Ramos (cell line): ENCODE results near the gene NACC1.

Source experiments
- in situ Hi-C: fragments of 300-500 bp; cut with MboI; formaldehyde crosslinking; loops from one replicate; pipeline ENCODE4 v1.14.3; 2022; ENCODE audit warnings: low sequenced_read_pairs; ENCODE audit not compliant: unreplicated experiment

The NACC1 gene

GRCh38 chr19:13098277-13099072 lies 19.6 kb upstream of the NACC1 start:
- in situ Hi-C loops: no loop called here

GRCh38 chr19:13099073-13099999 lies 18.7 kb upstream of the NACC1 start:
- in situ Hi-C loops: no loop called here

GRCh38 chr19:13100031-13100588 lies 18.0 kb upstream of the NACC1 start:
- in situ Hi-C loops: no loop called here

GRCh38 chr19:13100841-13101589 lies 17.0 kb upstream of the NACC1 start:
- in situ Hi-C loops: no loop called here

- in situ Hi-C loops: no loop called here
Measured at GRCh38 chr19:13101590-13102415, 16.3 kb upstream of the NACC1 start.

- in situ Hi-C loops: no loop called here
Measured at GRCh38 chr19:13102416-13102665, 15.7 kb upstream of the NACC1 start.

GRCh38 chr19:13102666-13103580 lies 15.1 kb upstream of the NACC1 start, which contains the start of gene LYL1:
TSS of gene LYL1 (minus strand) at chr19:13102858. CDS start at chr19:13101171, 1,687 bp downstream.
- in situ Hi-C loops: no loop called here

GRCh38 chr19:13103581-13104359 lies 14.3 kb upstream of the NACC1 start:
- in situ Hi-C loops: no loop called here

- in situ Hi-C loops: no loop called here
Measured at GRCh38 chr19:13104360-13104847, 13.7 kb upstream of the NACC1 start.

- in situ Hi-C loops: loop anchor here (5.0 kb wide), 1 partner anchor 47 kb away; the partner anchor contains the start of genes IER2 and STX10
Measured at GRCh38 chr19:13104848-13105711, 13.0 kb upstream of the NACC1 start.

GRCh38 chr19:13109361-13110098 lies 8.5 kb upstream of the NACC1 start:
- in situ Hi-C loops: loop anchor here (5.0 kb wide), 1 partner anchor 43 kb away; the partner anchor contains the start of genes IER2 and STX10

GRCh38 chr19:13110099-13110610 lies 7.9 kb upstream of the NACC1 start:
- in situ Hi-C loops: no loop called here

GRCh38 chr19:13112555-13112954 lies 5.5 kb upstream of the NACC1 start:
- in situ Hi-C loops: no loop called here

GRCh38 chr19:13115936-13116281 lies 2.2 kb upstream of the NACC1 start:
- in situ Hi-C loops: no loop called here

- in situ Hi-C loops: no loop called here
Measured at GRCh38 chr19:13116282-13117175, 1.5 kb upstream of the NACC1 start, which contains the start of gene TRMT1. TSS of gene TRMT1 (minus strand) at chr19:13116740. CDS start at chr19:13116399, 341 bp downstream.
